ENCODE results near the gene VSTM2A. TPM values are rescaled to one million over a fixed set of nuclear protein-coding genes. Genes with fewer than 3 reads are reported as not detected.
A peak's percentile ranks its signal among the peaks of the same experiment; 100 is the strongest.
"Not testable (repeated sequence)": the region's sequence is repeated elsewhere in the genome, so short reads cannot be mapped to it uniquely, and the experiment has no call there.

The VSTM2A gene, protein sequence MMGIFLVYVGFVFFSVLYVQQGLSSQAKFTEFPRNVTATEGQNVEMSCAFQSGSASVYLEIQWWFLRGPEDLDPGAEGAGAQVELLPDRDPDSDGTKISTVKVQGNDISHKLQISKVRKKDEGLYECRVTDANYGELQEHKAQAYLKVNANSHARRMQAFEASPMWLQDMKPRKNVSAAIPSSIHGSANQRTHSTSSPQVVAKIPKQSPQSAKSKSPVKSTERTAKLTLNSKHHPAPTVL
- not detected in 2 replicates for total RNA-seq
- long read RNA-seq = 0 reads

DNA sequence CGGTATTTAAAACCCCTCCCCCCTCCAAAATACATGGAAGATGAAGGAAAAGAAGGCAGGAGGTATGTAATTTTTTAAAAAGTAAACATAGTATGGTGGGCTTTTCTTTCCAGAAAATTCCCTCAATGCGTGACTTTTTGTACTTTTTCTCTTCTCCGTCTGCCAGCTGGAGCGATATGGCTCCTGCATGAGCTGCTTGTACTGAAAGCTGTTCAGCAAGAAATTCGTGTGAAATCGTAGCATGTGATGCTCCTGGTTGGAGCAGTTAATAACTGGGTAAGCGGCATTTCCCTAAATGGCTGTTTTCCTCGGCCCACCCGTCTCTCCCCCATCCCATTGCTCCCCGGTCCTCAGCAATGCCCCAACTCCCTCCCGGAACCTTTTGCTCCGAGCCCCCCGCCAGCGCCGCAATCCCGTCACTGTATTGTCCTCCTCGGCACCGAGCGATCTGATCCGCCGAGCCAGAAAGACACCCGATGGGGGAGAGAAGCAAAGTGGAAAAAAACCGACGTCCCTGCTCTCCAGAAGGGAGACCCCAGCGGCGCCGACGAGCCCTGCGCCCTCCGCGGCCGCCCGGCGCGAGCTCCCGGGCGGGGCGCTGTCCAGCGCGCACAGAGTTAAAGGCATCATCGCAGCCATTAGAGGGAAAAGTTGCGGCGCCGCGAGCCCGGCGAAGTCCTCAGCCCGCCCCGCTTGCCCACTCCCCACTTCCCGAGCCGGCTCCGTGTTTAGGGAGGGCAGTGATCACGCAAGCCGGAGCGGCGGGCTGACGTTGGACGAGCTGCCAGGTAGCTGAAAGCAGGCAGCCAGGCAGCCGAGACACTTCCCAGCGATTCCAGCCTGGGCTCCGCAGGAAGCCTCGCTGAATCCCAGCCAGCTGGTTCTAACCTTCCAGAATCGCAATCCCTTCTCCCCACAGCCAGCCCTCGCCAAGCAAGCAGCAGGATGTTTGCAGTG, at the start of gene VSTM2A:
Gene VSTM2A (plus strand): TSS at position 707 of the 957 bp plus-strand sequence. CDS start 356 bp downstream, outside the sequence.
- H3K9me3 Mint-ChIP-seq (ENCODE audit: unreplicated experiment) = no peaks in the 10 kb centered on the region
- H3K36me3 Mint-ChIP-seq (ENCODE audit: unreplicated experiment) = no peaks in the 10 kb centered on the region
- no peak for DNase-seq (ENCODE audit: extremely low spot score, unreplicated experiment)
- TF ChIP-seq, protein P1, sequence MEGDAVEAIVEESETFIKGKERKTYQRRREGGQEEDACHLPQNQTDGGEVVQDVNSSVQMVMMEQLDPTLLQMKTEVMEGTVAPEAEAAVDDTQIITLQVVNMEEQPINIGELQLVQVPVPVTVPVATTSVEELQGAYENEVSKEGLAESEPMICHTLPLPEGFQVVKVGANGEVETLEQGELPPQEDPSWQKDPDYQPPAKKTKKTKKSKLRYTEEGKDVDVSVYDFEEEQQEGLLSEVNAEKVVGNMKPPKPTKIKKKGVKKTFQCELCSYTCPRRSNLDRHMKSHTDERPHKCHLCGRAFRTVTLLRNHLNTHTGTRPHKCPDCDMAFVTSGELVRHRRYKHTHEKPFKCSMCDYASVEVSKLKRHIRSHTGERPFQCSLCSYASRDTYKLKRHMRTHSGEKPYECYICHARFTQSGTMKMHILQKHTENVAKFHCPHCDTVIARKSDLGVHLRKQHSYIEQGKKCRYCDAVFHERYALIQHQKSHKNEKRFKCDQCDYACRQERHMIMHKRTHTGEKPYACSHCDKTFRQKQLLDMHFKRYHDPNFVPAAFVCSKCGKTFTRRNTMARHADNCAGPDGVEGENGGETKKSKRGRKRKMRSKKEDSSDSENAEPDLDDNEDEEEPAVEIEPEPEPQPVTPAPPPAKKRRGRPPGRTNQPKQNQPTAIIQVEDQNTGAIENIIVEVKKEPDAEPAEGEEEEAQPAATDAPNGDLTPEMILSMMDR (IDR thresholded peaks at IDR 0.05) = no peak
- peak within 1 kb of the TSS; percentile 53 for H3K4me3 Mint-ChIP-seq (ENCODE audit: unreplicated experiment)
- no peak within 1 kb of the TSS for H3K27ac Mint-ChIP-seq (ENCODE audit: unreplicated experiment)
- peaks cover 54% of the 10 kb centered on the region for H3K27me3 Mint-ChIP-seq (ENCODE audit: unreplicated experiment)
- peaks cover 8% of the 10 kb centered on the region for H3K4me1 Mint-ChIP-seq (ENCODE audit: unreplicated experiment)

DNA sequence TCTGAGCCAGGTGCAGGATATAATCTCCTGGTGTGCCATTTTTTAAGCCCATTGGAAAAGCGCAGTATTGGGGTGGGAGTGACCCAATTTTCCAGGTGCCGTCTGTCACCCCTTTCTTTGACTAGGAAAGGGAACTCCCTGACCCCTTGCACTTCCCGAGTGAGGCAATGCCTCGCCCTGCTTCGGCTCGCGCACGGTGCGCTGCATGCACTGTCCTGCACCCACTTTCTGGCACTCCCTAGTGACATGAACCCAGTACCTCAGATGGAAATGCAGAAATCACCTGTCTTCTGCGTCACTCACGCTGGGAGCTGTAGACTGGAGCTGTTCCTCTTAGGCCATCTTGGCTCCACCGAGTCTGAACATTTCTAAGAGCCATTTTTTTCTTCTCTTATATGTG, 37.6 kb upstream of the VSTM2A start:
- H3K27ac Mint-ChIP-seq (ENCODE audit: unreplicated experiment); H3K27me3 Mint-ChIP-seq (ENCODE audit: unreplicated experiment); H3K4me1 Mint-ChIP-seq (ENCODE audit: unreplicated experiment); H3K4me3 Mint-ChIP-seq (ENCODE audit: unreplicated experiment); H3K36me3 Mint-ChIP-seq (ENCODE audit: unreplicated experiment); DNase-seq (ENCODE audit: extremely low spot score, unreplicated experiment): not testable (repeated sequence)
- peaks cover 10% of the 10 kb centered on the region for H3K9me3 Mint-ChIP-seq (ENCODE audit: unreplicated experiment)

DNA sequence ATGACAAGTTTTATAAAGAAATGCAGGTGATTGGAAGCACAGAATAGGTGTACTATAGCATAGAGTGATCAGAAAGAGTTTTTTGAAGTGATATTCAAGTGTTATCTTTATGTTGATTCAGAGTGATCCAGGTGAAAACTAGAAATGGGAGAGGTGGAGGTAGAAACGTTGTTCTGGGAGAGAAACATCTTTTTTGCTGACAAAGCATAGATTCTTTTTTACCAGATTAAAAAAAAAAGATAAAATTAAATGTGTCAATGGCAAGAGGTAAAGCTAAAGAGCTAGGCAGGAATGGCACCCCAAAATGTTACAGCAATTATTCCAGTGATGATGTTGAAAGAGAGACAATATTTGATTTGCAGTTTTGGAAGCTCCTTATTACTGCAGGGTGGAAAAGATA, 12.6 kb upstream of the VSTM2A start:
- no peaks in the 10 kb centered on the region for H3K9me3 Mint-ChIP-seq (ENCODE audit: unreplicated experiment)

DNA sequence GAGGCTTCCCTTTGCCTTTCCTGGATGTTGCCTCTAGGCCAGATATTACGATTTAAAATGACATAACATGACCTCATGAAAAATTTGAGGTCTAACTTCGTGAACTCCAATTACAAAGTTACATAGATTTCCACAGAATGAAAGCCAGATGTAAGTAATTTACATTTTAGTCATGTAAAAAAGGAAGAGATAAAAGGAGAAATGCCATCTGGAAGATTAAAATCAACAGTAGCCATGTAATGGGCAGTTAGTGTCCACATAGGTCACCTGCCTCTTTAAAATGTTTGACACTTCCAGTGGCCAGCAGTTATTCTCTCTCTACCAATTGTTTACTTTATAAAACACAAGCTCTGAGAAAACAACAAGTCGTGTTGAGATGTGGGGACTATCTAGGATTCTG, 4.1 kb upstream of the VSTM2A start:
- peaks cover 33% of the 10 kb centered on the region for H3K27me3 Mint-ChIP-seq (ENCODE audit: unreplicated experiment)
- no peak overlapping the region for H3K27ac Mint-ChIP-seq (ENCODE audit: unreplicated experiment)
- no peaks in the 10 kb centered on the region for H3K9me3 Mint-ChIP-seq (ENCODE audit: unreplicated experiment)
- no peaks in the 10 kb centered on the region for H3K36me3 Mint-ChIP-seq (ENCODE audit: unreplicated experiment)
- no peak for DNase-seq (ENCODE audit: extremely low spot score, unreplicated experiment)
- no peak overlapping the region for H3K4me3 Mint-ChIP-seq (ENCODE audit: unreplicated experiment)
- peaks cover 8% of the 10 kb centered on the region for H3K4me1 Mint-ChIP-seq (ENCODE audit: unreplicated experiment)
- TF ChIP-seq, protein P1 (IDR thresholded peaks at IDR 0.05) = no peak

More for the DNA sequence above, 12.6 kb upstream of the VSTM2A start:
- DNase-seq (ENCODE audit: extremely low spot score, unreplicated experiment) = no peak
- Mint-ChIP-seq H3K4me1 (ENCODE audit: unreplicated experiment) (no peaks in the 10 kb centered on the region), H3K36me3 (ENCODE audit: unreplicated experiment) (no peaks in the 10 kb centered on the region), H3K4me3 (ENCODE audit: unreplicated experiment) (no peak overlapping the region), H3K27ac (ENCODE audit: unreplicated experiment) (no peak overlapping the region), H3K27me3 (ENCODE audit: unreplicated experiment) (no peaks in the 10 kb centered on the region)
- TF ChIP-seq, protein P1 (IDR thresholded peaks at IDR 0.05) = no peak

DNA sequence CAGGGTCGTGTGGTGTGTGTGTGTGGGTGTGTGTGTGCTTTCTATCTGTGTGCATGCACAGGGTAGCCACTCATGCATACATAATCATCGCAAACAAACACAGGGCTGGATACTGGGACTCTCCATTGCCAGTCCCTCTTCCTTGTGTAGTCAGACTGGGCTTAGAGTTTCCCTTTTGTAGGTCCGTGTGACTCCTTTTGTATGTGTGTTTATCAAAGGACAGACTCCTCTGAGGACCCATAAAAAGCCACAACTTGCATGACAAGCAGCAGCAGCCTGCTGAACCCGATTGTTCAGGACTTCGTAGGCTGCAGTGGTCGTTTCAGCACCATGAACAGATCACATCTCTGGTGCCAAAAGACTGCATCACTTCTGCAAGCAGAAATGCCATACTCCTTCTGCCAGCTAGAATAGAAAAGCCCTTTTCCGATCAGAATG, 895 bp downstream of the VSTM2A start:
- H3K9me3 Mint-ChIP-seq (ENCODE audit: unreplicated experiment) = no peaks in the 10 kb centered on the region
- peaks cover 8% of the 10 kb centered on the region for H3K4me1 Mint-ChIP-seq (ENCODE audit: unreplicated experiment)
- DNase-seq (ENCODE audit: extremely low spot score, unreplicated experiment) = no peak
- H3K4me3 Mint-ChIP-seq (ENCODE audit: unreplicated experiment) = no peak overlapping the region
- TF ChIP-seq, protein P1 (IDR thresholded peaks at IDR 0.05) = no peak
- H3K27ac Mint-ChIP-seq (ENCODE audit: unreplicated experiment) = no peak overlapping the region
- no peaks in the 10 kb centered on the region for H3K36me3 Mint-ChIP-seq (ENCODE audit: unreplicated experiment)
- H3K27me3 Mint-ChIP-seq (ENCODE audit: unreplicated experiment) = peaks cover 62% of the 10 kb centered on the region
